HG03108 (cell line): ENCODE measurements around the gene NAP1L1.

Experiments
- ATAC-seq: cut with Tn5 transposase; IDR thresholded peaks from one replicate; pipeline ENCODE4 v1.9.1; 2021; ENCODE audit warnings: moderate library complexity; ENCODE audit not compliant: unreplicated experiment

The NAP1L1 gene

GRCh38 chr12:76023069-76023690 is 61.3 kb downstream of the NAP1L1 start:
- ATAC-seq = no peak

GRCh38 chr12:76022506-76022905 is 62.0 kb downstream of the NAP1L1 start:
- no peak for ATAC-seq

GRCh38 chr12:76020731-76021672 is 63.5 kb downstream of the NAP1L1 start:
- ATAC-seq = peak; percentile 36

GRCh38 chr12:76020281-76020680 is 64.2 kb downstream of the NAP1L1 start:
- ATAC-seq = peak; percentile 78

GRCh38 chr12:76018672-76019071 is 65.8 kb downstream of the NAP1L1 start:
- ATAC-seq = no peak

GRCh38 chr12:76018111-76018510 is 66.4 kb downstream of the NAP1L1 start:
- no peak for ATAC-seq

GRCh38 chr12:76014007-76014406 is 70.5 kb downstream of the NAP1L1 start:
- ATAC-seq = no peak

- no peak for ATAC-seq
Measured at GRCh38 chr12:76013603-76014002, 70.9 kb downstream of the NAP1L1 start.

- no peak for ATAC-seq
Measured at GRCh38 chr12:76012644-76013043, 71.8 kb downstream of the NAP1L1 start.

- ATAC-seq = no peak
Measured at GRCh38 chr12:76010732-76011458, 73.6 kb downstream of the NAP1L1 start.

GRCh38 chr12:76008428-76008827 is 76.1 kb downstream of the NAP1L1 start:
- no peak for ATAC-seq

- ATAC-seq = no peak
Measured at GRCh38 chr12:76007640-76008039, 76.8 kb downstream of the NAP1L1 start.

GRCh38 chr12:76006028-76006925 is 78.2 kb downstream of the NAP1L1 start:
- no peak for ATAC-seq

GRCh38 chr12:76003355-76003638 is 81.2 kb downstream of the NAP1L1 start:
- no peak for ATAC-seq

GRCh38 chr12:76002598-76003354 is 81.7 kb downstream of the NAP1L1 start:
- ATAC-seq = no peak

- ATAC-seq = no peak
Measured at GRCh38 chr12:75998292-75999063, 86.0 kb downstream of the NAP1L1 start.

GRCh38 chr12:75997658-75998057 is 86.8 kb downstream of the NAP1L1 start:
- no peak for ATAC-seq

GRCh38 chr12:75996861-75997447 is 87.5 kb downstream of the NAP1L1 start:
- no peak for ATAC-seq

GRCh38 chr12:75995691-75996090 is 88.8 kb downstream of the NAP1L1 start:
- ATAC-seq = no peak
